ENCODE results near the gene RFPL3.

DNA sequence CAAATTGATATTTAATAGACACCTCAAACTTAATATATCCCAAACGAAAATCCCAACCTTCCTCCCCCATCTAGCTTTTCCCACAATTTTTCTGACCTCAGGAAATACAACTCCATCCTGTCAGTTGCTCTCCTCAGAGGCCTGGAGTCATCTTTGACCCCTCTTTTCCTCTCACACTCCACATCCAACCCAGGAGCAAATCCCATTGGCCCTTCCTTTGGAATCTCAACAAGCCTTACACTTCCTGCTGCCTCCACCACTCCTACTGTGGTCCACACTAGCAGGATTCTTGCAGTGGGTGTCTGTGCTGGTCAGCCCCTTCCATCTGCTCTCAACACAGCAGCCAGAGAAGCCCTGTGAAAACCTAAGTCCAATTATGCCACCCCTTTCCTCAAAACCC lies 39.3 kb upstream of the RFPL3 start:
- TF ChIP-seq, protein P1, sequence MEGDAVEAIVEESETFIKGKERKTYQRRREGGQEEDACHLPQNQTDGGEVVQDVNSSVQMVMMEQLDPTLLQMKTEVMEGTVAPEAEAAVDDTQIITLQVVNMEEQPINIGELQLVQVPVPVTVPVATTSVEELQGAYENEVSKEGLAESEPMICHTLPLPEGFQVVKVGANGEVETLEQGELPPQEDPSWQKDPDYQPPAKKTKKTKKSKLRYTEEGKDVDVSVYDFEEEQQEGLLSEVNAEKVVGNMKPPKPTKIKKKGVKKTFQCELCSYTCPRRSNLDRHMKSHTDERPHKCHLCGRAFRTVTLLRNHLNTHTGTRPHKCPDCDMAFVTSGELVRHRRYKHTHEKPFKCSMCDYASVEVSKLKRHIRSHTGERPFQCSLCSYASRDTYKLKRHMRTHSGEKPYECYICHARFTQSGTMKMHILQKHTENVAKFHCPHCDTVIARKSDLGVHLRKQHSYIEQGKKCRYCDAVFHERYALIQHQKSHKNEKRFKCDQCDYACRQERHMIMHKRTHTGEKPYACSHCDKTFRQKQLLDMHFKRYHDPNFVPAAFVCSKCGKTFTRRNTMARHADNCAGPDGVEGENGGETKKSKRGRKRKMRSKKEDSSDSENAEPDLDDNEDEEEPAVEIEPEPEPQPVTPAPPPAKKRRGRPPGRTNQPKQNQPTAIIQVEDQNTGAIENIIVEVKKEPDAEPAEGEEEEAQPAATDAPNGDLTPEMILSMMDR (IDR thresholded peaks at IDR 0.05) = no peak
- TF ChIP-seq POLR2A (IDR thresholded peaks at IDR 0.05) = no peak
